HG03039 (cell line): ENCODE measurements around the gene PDGFD.

Experiments
- ATAC-seq: cut with Tn5 transposase; IDR thresholded peaks from one replicate; pipeline ENCODE4 v1.9.1; 2021; ENCODE audit warnings: mild to moderate bottlenecking, moderate library complexity; ENCODE audit not compliant: unreplicated experiment

PDGFD gene

DNA sequence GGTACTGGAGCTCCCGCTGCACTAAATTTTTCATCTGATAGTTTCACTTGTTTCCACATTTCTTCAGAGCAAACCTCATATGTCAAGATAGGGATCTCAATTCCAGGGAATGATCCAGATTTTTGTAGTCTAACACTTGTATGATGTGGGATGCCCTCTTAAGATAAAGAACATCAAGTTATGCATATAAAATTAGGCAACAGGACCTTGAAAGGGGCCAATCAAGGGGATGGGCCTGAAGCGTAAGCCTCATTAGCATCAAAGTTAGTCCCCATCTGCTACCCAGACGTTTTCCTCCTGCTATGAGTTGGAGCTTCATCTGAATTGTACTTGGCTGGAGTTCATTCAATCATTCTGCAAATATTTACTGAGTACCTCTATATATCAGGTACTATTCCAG, 17.5 kb downstream of the PDGFD start:
- no peak for ATAC-seq

DNA sequence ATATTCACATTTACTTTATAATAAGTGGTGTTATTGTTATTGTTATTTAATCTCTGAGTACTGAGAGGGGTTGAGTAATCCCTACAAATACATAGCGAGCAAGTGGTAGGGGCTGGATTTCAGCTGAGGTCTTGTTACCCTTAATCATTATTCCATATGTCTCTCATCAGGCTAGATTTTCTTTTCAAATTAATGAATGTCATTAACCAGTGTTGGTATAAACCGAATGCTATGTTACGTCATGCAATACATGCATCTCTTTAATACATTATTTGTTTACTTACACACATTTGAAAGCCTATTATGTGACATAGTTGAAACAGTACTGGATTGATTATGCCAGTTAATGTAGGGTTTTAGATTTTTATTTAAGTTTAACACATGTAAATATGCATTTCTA, 18.9 kb downstream of the PDGFD start:
- ATAC-seq: no peak

- no peak for ATAC-seq
Measured at GRCh38 chr11:104142698-104143097, 21.2 kb downstream of the PDGFD start.

DNA sequence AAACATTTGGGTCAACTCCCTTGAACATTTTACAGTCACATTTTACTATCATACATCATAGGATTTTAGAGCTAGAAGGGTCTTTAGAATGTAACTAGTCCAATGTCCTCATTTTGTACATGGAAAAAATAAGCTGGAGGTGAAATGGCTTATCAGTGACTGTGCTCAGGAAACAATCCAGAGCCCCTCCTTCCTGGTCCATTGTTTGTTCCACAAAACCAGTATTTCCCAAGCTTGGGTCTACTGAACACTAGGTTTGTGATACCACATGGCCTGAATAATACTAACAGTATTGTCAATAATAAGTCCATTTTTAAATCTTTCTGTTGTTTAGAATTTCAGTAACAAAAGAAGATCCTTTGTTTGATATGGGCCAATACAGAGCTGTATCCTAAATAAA, 27.1 kb downstream of the PDGFD start:
- no peak for ATAC-seq

DNA sequence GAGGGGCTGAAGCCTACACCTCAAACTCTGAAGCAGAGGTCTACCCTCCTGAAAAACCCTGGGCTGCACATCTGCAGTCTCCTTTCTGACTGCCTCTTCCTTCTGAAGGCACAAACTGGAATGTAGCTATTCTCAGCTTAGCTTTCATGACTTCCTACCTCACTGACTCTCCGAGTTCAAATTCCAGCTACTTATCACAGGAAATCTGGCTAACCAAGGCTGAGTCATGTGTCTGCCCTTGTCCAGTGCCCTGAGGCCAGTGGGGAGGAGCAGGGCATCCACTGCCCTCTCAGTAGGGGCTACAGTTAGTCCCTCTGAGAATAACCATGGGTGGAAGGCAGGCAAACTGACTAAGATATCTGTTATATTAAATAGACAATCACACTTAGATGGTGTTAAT, 29.2 kb downstream of the PDGFD start:
- no peak for ATAC-seq

DNA sequence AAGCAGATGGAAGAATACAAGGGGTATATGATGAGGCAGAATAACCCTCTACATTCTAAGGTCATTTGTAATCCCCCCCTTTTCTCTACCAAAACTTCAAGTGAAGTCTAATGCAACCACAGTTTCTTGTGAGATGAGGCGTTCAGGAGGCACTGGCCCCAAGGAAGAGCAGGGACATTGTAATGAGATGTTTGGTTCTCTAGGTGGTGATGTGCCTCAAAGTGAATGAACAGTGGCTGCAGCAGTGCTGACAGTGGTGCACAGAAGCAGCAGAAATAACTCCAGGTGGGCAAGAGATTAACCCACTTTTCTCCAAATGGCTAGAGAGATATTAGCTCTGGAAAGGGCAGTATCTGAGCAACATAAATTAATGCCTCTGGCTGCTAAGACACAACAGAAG, 33.8 kb downstream of the PDGFD start:
- no peak for ATAC-seq

- no peak for ATAC-seq
Measured at GRCh38 chr11:104129145-104129544, 34.8 kb downstream of the PDGFD start.

DNA sequence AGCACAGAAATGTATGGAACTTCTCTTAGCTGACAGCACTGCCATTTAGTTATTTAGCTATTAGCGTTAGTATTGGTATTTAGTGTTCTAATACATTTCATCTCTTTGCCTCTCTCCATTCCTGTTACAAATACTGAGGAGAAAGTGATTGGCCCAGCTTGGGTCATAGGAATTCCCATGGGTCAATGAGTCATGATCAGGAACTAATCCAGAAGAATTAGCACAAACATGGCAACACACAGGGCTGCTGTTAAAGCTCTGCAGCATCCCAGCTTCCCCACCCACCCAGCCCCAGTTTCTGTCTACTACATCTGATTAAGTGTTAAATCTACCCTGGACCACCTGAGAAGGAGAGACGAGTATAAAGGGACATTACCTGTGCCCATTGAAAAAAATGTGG, 36.1 kb downstream of the PDGFD start:
- ATAC-seq: no peak

DNA sequence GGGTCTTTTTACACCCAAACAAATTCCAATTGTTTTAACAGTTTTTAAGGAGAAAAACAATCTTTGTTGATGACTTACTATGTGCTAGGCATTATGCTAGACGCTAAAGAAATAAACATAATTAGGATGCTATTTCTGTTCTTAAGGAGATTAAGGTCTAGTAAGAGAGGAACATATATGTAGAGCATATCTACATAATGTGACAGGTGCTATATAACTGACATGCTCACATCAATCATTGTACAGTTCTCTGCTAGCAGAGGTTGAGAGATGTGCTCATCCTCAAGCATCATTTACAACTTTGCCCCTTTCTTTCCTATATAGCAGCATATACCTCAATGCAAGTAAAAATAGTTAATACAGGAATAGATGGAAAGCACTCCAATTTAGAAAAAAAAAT, 37.5 kb downstream of the PDGFD start:
- no peak for ATAC-seq

DNA sequence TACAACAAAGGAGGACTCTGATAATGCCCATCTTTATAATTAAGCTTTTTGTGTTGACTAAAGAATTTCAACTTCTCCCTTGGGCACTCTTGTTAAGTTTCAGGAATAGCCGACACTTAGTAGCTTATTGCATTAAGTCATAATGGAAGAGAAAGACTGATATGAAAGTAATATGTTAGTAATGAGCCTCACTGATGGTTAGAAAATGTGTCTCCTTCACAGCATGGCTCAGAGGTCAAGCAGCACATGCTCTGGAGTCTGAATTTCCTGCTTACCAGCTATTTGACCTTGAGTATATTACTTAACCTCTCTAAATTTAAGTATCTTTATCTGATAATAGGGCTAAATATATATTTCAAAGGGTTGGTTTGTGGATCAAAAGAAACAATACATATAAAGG, 39.0 kb downstream of the PDGFD start:
- ATAC-seq: no peak

DNA sequence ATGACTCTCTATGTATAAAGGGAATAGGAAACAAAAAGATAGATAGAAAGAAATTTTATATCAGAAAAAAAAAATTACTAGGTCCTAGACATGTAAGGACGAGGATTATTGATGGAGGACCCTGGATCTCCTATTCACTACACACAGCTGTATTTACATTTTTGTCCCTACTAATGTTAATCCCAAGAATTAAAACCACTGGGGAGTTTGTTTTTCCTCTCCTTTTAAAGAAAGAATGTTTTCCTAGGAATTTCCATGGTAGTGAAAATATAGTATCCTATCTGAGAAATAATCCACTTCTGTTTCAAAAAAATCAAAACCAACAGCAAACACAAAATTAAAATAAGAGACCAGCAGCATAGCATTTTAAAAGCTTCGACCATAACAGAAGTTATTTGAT, 41.1 kb downstream of the PDGFD start:
- ATAC-seq: no peak

- no peak for ATAC-seq
Measured at GRCh38 chr11:104122011-104122635, 41.8 kb downstream of the PDGFD start.

DNA sequence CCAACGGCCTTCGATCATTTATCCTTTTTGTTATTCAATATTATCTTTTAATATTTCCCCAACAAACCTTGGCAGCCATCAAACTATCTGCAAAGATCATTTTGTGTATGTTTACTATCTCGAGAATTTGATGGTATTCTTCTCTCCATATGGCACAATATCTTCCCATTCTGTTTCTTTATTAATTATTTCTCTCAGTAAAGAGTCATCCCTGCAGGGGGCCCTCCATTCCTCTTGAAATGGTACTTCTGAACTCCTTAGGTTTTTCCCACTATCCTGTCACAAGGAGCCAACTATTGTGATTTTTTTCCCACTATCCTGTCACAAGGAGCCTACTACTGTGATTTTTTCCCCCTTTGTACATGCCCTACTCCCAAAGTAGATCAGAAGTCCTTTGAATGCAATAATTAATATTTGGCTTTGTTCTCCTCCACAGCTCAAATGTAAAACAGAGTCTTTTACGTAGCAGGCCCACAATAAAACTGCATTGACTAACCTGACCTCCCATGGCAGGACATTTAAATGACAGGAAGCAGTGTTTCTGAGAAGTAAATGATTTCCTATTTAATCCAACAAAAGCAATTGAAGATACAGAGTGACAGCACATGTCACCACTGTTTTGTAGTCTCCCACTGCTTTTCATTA, 43.3 kb downstream of the PDGFD start:
- no peak for ATAC-seq

DNA sequence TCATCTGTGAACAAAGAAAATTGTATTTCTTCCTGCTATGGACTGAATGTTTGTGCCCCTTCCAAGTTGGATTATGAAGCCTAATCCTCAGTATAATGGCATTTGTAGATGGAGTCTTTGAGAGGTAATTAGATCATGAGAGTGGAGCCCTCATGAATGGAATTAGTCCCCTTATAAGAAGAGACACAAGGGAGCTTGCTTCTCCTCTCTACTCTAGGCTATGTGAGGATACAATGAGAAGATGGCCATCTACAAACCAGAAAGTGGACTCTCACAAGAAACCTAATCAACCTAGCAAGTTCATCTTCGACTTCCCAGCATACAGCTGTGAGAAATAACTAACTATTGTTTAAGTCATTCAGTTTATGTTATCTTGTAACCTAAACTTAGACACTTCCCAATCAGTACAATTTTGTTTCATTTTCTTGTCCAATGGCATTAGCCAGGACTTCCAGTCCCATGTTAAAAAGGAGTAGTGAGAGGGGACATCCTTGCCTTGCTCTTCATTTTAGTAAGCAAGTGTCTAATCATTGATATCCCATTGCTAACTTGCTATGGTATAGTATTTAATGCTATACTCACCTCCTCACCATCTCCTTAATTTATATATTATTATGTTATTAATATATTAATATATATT, 45.7 kb downstream of the PDGFD start:
- ATAC-seq: no peak

GRCh38 chr11:104113541-104113940, 50.4 kb downstream of the PDGFD start:
- no peak for ATAC-seq

- ATAC-seq: no peak
Measured at GRCh38 chr11:104106136-104106754, 57.7 kb downstream of the PDGFD start.

DNA sequence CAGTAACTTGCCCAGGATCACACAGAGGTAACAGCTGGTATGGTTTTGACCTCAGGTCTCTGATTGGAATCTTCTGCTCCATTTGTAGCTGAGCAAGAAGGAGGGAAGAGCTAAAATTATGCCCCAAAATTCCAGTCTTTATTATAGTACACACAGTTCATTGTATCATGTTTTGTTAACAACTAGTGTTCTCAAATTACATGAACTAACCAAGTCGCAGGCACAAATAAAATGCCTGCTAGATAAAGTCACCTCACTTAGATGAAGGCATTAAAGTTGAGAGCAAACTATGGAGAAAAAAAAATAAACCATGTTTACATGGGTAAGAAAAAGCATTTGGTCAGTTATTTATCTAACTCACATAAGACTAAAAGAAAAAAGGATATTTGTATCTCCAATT, 58.8 kb downstream of the PDGFD start:
- no peak for ATAC-seq

GRCh38 chr11:104104664-104105063, 59.3 kb downstream of the PDGFD start:
- ATAC-seq: no peak

DNA sequence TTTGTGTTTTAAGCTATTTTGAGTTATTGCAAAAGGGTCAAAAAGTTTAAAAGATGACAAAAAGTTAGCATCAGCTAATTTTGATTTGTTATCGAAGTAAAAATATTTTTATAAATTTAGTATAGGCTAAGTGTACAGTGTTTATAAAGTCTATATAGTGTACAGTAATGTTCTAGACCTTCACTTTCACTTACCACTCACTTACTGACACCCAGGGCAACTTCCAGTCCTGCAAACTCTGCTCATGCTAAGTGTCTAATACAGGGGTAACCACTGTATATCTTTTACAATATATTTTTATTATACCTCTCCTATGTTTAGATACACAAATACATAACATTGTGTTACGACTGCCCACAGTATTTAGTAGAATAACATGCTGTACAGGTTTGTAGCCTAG, 59.7 kb downstream of the PDGFD start:
- ATAC-seq: no peak

- ATAC-seq: no peak
Measured at GRCh38 chr11:104098555-104098954, 65.4 kb downstream of the PDGFD start.

- no peak for ATAC-seq
Measured at GRCh38 chr11:104098132-104098531, 65.8 kb downstream of the PDGFD start.

DNA sequence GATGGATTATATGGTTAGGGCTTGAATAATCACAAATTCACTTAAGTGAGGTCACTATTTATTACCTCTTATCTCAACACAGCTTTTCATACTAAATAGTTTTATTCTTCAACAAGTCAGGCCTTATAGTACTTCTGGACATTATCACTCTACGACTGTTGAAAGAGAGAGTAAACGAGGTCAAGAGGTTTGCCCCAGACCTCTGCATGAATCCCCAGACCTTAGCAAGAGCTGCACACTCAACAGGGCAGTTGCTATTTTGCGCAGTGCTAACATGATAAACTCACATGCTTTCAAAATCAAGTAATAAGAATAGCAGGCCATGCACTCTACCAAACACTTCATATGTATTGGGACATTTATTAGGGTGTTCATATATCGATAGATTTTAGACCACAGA, 67.0 kb downstream of the PDGFD start:
- ATAC-seq: no peak
